ENCODE measurements around the gene NLRX1.
"Not testable (repeated sequence)": the region's sequence is repeated elsewhere in the genome, so short reads cannot be mapped to it uniquely, and the experiment has no call there.

NLRX1 gene

DNA sequence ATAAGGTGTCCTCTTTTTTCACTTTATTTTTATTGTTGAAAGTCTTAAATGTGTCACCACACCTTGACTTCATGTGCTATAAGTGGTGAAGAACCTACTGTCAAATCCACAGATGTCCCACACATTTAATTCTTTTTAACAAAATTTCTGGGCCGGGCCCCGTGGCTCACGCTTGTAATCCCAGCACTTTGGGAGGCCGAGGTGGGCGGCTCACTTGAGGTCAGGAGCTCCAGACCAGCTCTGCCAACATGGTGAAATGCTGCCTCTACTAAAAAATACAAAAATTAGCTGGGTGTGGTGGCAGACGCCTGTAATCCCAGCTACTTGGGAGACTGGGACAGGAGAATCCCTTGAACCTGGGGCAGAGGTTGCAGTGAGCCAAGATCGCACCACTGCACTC, 40.7 kb downstream of the NLRX1 start:
- DNase-seq, result no peak

DNA sequence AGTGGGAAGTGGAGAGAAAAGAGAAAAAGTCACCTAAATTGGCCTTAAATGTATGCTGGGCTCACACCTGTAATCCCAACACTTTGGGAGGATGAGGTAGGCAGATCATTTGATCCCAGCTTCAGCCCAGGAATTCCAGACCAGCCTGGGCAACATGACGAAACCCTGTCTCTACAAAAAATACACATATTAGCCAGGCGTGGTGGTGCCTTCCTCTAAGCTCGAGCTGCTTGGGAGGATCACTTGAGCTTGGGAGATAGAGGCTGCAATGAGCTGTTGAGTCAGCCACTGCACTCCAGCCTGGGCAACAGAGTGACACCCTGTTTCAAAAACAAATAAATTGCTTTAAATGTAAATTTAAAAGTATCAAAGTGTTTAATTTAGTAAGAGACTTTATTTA, 41.5 kb downstream of the NLRX1 start:
- DNase-seq, result no peak

DNA sequence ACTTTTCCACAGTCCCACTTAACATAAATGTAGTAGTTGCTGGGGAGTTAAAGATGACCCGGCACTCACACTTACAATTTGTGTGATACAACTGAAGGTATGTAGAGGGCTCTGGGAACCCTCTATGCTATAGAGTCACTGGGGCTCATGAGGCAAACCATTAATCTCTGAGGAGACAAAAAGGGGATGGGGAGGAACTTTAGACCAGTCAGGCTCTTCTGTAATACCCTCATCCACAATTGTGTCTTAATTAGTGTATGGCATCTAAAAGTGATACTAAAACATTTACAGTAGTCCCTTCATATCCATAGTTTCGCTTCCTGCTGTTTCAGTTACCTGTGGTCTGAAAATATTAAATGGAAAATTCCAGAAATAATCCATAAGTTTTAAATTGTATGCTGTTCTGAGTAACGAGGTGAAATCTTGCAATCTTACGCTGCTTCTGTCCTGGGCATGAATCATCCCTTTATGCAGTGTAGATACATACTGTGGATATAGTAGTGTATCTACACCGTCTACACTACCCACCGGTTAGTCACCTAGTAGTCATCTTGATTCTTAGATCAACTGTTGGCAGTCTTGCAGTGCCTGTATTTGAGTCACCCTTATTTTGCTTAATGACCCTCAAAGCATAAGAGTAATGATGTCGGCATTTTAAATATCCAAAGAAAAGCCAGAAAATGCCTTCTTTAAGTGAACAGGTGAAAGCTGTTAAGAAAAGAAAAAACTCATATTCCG, 49.8 kb downstream of the NLRX1 start:
- DNase-seq, result peak; percentile 95

GRCh38 chr11:119222308-119222707, 53.8 kb downstream of the NLRX1 start:
- peak; percentile 48 for DNase-seq

DNA sequence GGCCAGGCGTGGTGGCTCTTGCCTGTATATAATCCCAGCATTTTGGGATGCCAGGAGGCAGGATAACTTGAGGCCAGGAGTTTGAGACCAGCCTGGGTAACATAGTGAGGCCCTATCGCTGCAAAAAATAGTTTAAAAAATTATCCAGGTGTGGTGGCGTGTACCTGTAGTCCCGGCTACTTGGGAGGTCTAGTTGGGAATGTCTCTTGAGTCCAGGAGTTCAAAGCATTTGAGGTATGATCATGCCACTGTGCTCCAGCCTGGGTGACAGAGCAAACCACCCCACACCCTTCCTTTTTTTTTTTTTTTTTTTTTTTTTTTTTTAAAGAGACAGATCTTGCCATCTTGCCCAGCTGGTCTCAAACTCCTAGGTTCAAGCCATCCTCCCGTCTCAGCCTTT, 54.4 kb downstream of the NLRX1 start:
- DNase-seq, result no peak

GRCh38 chr11:119223856-119224255, 55.3 kb downstream of the NLRX1 start:
- peak; percentile 19 for DNase-seq

DNA sequence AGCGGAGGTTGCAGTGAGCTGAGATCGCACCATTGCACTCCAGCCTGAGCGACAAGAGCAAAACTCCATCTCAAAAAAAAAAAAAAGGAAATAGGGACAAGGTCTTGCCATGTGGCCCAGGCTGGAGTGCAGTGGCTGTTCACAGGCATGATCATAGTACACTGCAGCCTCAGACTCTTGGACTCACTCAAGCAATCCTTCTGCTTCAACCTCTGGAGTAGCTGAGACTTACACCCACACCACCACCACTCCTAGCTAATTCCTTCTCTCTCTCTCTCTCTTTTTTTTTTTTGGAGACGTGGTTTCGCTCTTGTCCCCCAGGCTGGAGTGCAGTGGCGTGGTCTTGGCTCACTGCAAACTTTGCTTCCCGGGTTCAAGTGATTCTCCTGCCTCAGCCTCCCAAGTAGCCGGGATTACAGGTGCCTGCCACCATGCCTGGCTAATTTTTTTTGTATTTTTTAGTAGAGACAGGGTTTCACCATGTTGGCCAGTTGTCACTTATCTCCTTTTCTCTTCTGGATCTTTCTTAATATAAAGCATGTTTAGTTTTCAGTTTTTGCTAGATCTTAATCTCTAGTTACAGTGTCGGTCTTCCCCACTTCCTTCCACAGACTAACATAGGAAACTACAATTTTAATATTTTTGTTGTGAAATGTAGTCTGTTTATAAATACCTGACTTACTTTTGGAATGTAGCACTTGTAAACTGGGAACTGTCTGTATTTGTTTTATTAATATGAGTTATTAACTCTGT, 60.2 kb downstream of the NLRX1 start:
- DNase-seq, result not testable (repeated sequence)

DNA sequence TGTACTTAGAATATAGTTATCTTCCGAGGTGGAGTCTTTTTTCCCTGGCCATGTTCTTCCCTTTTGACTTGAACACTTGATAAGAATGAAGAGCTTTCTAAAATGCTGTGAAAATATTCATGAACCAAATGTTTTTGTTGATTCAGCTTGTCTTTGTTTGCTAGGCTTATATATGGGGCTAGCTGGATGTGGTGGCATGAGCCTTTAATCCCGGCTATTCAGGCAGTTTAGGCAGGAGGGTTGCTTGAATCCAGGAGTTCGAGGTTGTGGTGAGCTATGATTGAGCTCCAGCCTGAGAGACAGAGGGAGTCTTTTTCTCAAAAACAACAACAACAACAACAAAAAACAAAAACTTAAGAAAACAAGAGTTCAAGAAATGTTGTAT, 60.8 kb downstream of the NLRX1 start:
- no peak for DNase-seq

GRCh38 chr11:119229741-119230140, 61.2 kb downstream of the NLRX1 start:
- peak; percentile 30 for DNase-seq
